ENCODE measurements around the gene ARAP2.
"Not testable (repeated sequence)": the region's sequence is repeated elsewhere in the genome, so short reads cannot be mapped to it uniquely, and the experiment has no call there.

ARAP2 gene

GRCh38 chr4:36213977-36214376 lies 30.3 kb downstream of the ARAP2 start:
- no peak for DNase-seq

DNA sequence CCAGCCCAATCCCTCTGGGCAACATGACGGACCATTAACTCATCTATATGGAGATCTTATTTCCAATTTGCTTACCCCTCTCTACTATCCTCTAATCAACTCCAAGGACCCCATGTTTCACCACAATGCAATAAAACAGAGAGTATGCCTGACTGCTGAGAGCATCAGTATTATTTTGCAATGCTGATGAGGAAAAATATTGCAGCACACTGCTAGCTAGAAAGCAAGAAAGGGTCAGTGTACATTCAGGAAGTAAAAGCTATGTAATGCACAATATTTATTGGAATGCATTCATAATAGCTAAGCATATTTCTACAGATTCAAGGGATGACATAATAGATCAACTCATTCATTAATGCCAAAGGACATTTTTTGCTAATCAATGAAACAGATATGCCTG lies 33.2 kb downstream of the ARAP2 start:
- no peak for DNase-seq

DNA sequence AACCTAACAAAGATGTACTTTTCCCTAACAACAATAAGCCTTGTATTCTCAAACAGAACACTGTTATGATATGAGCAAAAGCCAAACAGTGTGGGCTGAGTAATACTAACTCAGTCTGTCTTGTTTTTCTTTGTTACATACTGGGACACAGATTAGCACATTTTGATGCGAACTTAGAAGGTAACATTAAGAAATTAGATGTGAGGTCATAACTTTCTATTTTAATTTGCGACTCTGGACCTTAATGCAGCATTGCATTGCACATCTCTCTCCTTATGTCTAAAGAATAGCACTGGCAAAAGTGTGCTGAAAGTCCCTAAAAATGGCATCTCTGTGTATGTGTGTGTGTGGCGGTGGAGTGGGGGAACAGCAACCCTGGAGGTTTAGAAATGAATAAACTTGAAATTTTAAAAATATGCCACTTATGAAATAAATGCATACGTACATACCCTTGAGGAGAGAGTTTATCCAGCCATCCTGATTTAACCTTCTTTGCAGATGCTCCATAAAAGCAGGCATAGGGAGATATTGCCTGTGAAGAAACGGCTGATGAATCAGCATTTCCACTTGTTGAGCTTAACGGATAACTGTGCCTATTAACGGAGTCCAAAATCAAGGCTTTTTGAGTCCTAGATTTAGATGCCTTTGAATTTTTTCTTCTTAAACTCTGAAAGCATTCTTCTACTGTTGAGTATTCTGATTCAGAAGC lies 34.2 kb downstream of the ARAP2 start:
- DNase-seq = no peak

- no peak for DNase-seq
Measured at GRCh38 chr4:36208893-36209473, 35.3 kb downstream of the ARAP2 start.

- DNase-seq = no peak
Measured at GRCh38 chr4:36207831-36208520, 36.3 kb downstream of the ARAP2 start.

GRCh38 chr4:36207367-36207766 lies 36.9 kb downstream of the ARAP2 start:
- DNase-seq = no peak

DNA sequence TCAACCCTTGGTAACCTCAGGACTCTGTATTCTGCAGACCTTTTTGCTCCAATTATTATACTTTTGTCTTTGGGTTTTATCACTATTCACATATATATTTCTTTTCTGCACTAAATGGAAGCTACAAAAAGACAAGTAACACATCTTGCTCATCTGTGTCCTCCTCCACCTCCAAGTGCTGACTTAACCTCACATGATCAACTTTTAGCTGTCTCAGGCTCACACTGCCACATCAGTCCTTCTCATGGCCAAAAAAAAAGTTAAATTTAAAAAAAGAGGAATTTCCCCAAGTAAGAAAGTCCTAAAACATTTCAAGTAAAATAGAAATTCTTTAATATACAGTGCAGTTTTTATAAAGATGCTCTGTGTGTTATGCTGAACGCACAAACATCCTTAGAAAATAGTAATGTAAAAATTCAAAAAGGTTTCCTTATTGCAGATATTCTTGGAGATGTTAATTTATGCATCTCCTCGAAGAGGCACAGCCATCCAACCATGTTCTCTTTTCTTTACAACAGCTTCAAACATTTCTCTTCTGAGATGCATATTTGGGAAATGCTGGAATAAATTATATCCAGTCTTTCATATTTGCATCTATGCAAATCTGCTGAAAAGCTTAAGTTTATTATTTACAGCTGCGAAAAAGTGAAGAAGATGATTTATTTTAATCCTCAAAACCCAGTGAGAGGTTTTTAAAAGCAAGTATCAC lies 37.6 kb downstream of the ARAP2 start:
- no peak for DNase-seq

DNA sequence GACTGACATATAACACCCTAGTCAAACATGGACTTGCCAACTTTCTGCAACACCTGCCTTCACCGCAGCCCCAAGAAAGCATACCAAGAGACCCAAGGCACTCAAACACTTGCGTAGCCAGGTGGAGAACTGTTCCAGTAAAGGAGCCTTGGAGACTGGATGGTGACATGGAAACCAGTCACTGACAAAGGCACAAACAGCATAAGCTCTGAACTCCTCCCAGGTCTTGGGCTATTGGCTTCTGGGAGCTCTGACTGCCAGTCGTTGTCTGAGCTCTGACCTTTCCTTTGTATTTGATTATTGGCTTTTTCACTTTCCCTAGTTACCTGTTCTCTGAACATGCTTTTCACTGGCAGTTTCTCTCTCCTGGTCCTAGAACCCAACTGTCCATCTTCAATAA lies 38.3 kb downstream of the ARAP2 start:
- DNase-seq = no peak

DNA sequence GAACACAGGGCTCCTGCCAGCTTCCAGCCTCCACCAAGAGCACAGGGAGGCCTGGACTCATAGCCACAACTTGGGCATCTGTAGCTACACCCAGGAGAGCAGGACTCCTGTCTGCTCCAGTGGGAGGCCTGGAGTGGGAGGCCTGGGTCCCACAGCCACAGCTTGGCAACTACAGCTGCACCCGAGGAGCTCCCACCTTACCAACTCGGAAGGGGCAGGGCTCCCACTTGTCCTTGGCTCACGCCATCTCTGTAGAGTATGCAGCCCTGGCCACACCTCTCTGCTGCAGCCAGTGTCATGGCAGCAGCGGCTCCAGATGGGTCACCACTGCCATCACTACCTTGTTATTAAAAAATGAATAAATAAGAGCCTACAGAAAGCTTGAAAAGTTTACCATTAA lies 45.5 kb downstream of the ARAP2 start:
- DNase-seq = no peak

DNA sequence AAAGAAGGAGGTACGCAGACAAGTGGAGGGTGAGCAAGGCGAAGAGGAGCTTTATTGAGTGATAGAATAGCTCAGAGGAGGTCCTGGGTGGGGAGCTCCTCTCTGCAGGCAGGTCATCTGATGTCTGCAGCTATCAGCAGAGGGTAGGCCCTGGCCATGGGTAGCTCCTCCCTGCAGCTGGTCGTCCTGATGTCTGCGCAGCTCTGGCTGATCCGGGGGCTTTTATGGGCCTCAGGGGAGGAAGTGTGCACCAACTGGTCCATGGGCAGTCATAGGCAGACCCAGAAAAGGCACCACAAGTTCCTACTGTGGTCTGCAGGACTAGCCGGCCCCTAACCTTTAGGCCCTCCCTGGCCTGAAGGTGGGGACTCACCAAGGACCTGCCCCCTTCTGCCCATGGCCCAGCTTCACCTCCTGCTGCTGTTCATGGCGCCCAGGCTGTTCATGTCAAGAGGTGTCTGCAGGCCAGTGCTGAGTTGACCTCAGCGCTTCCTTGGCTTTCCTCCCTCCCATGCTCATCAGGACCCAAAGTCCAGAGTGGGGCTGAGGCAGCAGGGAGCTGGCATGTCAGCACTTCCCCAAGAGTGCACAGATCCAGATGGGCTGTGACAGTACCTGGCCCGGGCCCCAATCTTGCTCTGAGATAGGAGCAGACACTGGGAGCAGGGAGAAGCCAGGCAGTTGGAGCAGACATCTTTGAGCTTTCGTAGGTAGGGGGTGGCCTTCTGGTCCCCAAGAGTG lies 46.1 kb downstream of the ARAP2 start:
- DNase-seq = no peak

DNA sequence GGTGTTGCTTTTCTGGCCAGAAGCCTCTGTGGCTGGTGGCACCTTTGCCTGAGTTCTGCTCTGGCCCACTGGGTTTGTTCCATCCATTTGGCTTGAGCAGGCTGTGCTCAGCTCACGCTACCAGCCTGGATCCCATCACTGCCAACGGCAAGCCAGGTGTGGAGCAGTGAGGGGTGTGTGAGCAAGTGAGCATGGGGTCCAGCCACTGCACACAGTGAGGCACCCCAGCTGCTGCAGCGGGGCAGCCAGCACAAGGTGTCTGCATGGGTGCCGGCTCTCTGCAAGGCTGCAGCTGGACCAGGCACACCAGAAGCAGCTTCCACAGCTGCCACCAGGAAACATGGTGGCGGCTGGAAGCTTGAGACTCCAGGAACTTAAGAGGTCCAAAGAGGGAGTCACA lies 46.8 kb downstream of the ARAP2 start:
- DNase-seq = no peak

GRCh38 chr4:36196145-36196913 lies 48.0 kb downstream of the ARAP2 start:
- DNase-seq = no peak

DNA sequence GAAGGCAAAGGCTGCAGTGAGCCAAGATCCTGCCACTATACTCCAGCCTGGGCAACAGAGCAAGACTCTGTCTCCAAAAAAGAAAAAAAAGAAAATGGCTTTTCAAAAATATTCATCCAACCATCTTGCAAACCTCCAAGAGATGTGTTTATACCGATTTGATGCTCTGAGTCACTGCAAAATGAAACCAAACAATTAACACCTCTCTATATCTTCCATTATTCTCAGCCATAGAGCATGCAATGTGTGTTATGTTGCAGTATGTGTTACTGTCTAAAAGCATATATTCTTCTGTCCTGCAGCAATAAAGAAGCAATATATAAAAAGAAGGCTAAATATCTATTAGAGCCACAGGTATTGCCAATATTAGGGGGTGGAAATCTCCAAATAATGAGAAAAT lies 51.4 kb downstream of the ARAP2 start:
- no peak for DNase-seq

- DNase-seq = no peak
Measured at GRCh38 chr4:36189511-36190226, 54.6 kb downstream of the ARAP2 start.

DNA sequence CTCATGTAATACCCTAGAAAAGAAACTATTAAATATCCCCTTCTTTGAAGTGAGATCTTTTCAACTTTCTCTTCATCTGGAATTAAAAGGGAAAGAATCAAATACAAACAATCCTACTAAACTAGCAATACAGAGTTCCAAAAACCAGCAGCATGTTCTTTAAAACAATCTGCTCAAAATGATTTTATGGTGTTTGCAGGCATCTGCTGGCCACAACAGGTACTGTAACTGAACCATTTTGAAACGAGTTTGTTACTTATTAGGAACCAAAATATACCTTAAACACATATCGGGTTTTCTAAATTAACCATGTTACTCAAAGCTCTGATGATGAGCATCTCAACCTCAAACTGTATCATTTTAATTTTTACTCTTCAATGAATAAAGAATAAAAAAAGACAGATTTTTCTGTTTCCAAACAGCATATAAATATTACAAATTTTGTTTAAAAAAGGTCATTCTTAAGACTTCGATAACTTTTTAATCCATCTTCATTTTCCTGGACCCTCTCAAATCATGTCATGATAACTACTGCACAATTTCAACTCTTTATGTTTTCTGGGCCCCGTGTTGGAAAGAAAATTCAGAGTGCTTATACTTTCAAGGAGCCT lies 56.5 kb downstream of the ARAP2 start:
- DNase-seq = no peak

DNA sequence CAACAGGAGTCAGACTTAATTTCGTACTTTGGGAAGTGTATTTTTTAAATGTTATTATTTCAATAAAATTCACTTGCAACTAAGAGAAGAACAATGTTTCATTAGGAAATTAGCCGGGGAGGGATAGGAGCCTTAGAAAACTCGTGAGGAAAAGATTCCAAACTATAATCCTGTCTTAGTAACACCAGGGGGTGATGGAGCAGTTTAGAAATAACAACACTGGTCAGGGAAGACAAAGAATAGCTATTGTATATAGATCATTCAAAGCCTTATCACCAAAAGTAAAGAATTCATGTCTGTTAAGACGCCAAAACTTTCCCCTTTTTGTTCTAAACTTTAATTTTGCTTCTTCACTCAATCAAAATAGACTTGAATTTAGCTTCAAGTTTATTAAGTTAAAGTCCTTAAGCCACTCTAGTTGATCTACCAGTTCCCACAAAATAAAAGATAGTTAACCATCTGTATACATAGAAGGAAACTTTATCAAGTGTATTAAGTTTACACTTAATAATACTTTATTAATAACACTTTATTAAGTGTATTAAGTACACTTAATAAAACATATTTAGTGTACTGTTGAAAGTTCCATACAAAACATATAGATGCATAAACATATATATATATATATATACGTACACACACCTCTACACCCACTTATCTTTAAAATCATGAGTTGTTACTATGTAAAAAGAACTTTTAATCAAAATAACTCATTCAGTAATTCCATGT lies 60.5 kb downstream of the ARAP2 start:
- DNase-seq = no peak

- no peak for DNase-seq
Measured at GRCh38 chr4:36183232-36183631, 61.1 kb downstream of the ARAP2 start.

DNA sequence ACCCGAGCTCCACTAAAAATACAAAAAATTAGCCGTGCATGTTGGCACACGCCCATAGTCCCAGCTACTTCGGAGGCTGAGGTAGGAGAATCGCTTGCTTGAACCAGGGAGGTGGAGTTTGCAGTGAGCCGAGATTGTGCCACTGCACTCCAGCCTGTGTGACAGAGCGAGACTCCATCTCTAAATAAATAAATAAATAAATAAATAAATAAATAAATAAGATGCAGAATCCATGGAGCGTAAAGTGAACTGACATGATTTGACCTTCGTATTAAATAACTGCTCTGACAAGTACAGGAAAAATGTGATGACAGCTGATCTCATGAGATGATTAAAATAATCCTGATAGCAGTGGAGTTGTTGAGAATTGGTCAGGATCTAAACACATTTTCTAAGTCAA lies 62.0 kb downstream of the ARAP2 start:
- DNase-seq = not testable (repeated sequence)

GRCh38 chr4:36180206-36180605 lies 64.1 kb downstream of the ARAP2 start:
- DNase-seq = no peak

DNA sequence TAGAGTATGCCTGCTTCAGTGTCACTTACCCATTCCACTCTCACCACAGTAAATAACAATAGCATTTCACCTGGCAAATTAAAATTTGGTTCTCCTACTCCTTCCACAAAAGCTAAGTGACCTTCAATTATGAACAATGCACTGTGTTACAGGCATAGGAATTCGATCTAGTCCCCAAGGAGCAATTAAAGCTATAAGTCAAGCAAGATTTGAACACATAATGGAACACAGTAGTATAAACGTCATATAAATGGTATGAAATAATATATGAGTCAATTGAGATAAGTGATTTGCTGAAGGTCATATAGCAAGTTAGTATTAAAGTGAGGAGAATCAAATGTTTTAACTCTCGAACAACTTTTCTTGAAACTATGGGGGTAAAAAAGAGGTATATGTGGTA lies 65.8 kb downstream of the ARAP2 start:
- DNase-seq = no peak
